Measurements from ENCODE around the gene MT1H.
"Not testable (repeated sequence)": the region's sequence is repeated elsewhere in the genome, so short reads cannot be mapped to it uniquely, and the experiment has no call there.

MT1H gene

GRCh38 chr16:56669005-56669839 lies at the start of gene MT1H:
MT1H (plus strand) TSS chr16:56669814; CDS start chr16:56669885, 71 bp downstream.
- DNase-seq (ENCODE audit: low read depth), result no peak

GRCh38 chr16:56620339-56620897 lies 49.2 kb upstream of the MT1H start:
- no peak for DNase-seq (ENCODE audit: low read depth)

GRCh38 chr16:56621665-56622445 lies 47.8 kb upstream of the MT1H start:
- DNase-seq (ENCODE audit: low read depth), result not testable (repeated sequence)

GRCh38 chr16:56623184-56623583 lies 46.4 kb upstream of the MT1H start:
- DNase-seq (ENCODE audit: low read depth), result not testable (repeated sequence)

GRCh38 chr16:56623637-56624036 lies 46.0 kb upstream of the MT1H start:
- no peak for DNase-seq (ENCODE audit: low read depth)

- no peak for DNase-seq (ENCODE audit: low read depth)
These were observed 44.3 kb upstream of the MT1H start, which contains the start of gene MT1E for GRCh38 chr16:56625140-56625942. MT1E (plus strand) TSS chr16:56625781; CDS start chr16:56625852, 71 bp downstream.

- DNase-seq (ENCODE audit: low read depth), result no peak
These were observed 43.5 kb upstream of the MT1H start for GRCh38 chr16:56625943-56626654.

GRCh38 chr16:56626685-56627084 lies 42.9 kb upstream of the MT1H start:
- no peak for DNase-seq (ENCODE audit: low read depth)

- DNase-seq (ENCODE audit: low read depth), result no peak
These were observed 40.9 kb upstream of the MT1H start for GRCh38 chr16:56628486-56629350.

- no peak for DNase-seq (ENCODE audit: low read depth)
These were observed 40.1 kb upstream of the MT1H start for GRCh38 chr16:56629531-56629930.

- no peak for DNase-seq (ENCODE audit: low read depth)
These were observed 39.5 kb upstream of the MT1H start for GRCh38 chr16:56630134-56630533.

- no peak for DNase-seq (ENCODE audit: low read depth)
These were observed 38.4 kb upstream of the MT1H start for GRCh38 chr16:56631197-56631596.

- DNase-seq (ENCODE audit: low read depth), result no peak
These were observed 37.8 kb upstream of the MT1H start for GRCh38 chr16:56631832-56632155.

- DNase-seq (ENCODE audit: low read depth), result no peak
These were observed 37.3 kb upstream of the MT1H start, which contains the start of gene MT1M for GRCh38 chr16:56632156-56632847. MT1M (plus strand) TSS chr16:56632659; CDS start chr16:56632732, 73 bp downstream.

- no peak for DNase-seq (ENCODE audit: low read depth)
These were observed 36.7 kb upstream of the MT1H start for GRCh38 chr16:56632848-56633365.

GRCh38 chr16:56633535-56633934 lies 36.1 kb upstream of the MT1H start:
- no peak for DNase-seq (ENCODE audit: low read depth)

- no peak for DNase-seq (ENCODE audit: low read depth)
These were observed 34.7 kb upstream of the MT1H start for GRCh38 chr16:56634715-56635440.

- no peak for DNase-seq (ENCODE audit: low read depth)
These were observed 34.1 kb upstream of the MT1H start for GRCh38 chr16:56635441-56635967.

Data from T-helper 22 cell (primary cell).